ENCODE measurements around the gene CACNA2D4.

Gene CACNA2D4

DNA sequence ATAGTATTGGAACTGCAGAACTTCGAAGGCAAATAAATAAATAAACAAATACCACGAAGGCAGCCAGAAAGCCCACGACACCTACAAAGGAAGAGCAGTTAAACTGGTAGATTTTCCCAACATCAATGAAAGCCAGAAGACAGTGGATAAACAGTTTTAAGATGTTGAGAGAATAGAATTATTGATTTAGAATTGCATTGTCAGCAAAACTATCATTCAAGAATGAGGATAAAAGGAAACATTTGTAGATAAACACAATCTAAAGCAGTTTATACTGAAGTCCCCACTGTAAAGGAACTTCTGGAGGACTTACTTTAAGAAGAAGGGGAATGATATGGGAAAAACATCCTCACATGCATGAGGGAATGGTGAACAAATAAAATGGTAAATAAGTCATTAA lies 29.5 kb downstream of the CACNA2D4 start:
- DNase-seq (ENCODE audit: low read depth in 2 of 2): no peak

DNA sequence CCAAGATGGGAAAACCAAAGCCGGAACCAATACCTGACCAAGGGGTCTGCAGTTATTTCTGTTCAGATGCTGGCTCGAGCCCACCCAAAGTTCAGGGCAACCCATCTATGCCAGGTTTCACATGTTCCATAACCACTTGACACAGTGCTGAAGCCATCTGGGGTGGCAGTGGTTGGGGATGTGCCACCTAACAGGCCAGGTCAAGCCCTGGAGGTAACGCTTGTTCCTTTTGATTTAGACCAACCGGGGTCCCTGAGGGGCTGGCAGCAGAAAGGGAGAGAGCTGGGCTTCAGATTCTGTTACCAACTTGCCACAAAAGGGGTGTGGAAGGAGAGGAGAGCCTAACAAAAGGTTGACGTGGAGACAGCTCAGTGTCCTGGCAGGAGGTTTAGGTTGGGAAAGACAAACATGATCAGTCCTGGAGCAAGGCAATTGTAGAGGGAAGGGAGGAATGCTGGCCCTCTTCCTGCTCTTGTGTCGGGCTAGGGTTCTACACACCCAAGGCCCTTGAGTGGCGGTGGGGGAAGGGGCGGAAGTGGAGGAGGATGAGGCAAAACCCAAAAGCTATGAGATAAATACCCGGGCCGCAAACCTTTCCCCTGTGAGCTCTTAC lies 31.9 kb downstream of the CACNA2D4 start:
- DNase-seq (ENCODE audit: low read depth in 2 of 2): no peak

DNA sequence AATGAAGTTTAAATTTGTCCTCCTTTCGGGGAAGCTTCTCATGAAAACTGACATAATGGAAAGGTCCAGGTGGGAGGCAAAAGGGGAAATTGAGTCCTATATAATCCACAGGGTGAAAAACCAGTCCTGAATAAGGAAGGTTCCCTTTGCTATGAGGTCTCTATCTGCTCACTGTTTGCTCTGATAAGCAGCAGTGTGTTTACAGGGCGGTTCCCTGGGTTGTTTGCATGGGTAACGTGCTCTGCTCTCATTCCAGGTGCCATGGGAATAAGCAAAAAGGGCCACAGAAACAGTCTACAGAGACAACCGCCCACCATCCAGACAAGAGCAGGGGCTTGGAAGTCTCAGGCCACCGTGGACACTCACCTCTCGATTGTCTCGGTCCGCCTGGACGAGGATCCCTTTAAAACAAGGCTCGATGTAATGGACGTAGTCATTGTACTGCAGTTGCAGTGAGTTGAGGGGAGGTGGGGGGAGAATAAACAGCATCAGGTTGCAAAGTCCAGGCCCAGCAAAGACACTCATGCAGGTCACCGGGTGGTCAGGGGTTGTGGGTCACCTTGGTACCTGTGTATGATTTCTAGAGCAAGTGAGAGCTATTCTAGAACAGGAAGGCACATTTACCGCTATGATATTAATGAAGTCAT lies 32.7 kb downstream of the CACNA2D4 start:
- DNase-seq (ENCODE audit: low read depth in 2 of 2): no peak

DNA sequence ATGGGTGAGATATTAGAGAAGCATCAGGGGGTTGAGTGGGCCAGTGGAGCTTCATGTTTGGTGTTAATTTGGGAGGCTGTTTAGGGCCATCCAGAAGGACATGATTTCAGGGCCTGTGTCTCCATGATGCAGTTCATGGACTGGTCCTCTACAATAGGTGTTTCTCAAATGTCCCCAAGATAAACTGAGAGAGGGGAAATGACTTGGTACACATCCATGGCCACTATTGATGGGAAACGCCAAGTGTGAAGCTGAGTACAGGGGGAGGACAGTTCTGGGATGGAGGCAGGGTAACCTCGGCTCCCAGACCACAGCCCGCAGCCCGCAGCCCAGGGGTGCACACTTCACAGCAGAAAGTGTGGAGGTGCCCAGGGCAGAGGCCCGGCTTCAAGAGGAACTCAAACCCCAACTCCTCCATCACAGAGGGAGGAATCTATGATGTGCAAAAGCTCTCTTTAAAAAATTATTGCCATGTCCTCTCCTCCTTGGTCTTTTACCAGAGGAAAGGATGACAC lies 33.3 kb downstream of the CACNA2D4 start:
- no peak for DNase-seq (ENCODE audit: low read depth in 2 of 2)

DNA sequence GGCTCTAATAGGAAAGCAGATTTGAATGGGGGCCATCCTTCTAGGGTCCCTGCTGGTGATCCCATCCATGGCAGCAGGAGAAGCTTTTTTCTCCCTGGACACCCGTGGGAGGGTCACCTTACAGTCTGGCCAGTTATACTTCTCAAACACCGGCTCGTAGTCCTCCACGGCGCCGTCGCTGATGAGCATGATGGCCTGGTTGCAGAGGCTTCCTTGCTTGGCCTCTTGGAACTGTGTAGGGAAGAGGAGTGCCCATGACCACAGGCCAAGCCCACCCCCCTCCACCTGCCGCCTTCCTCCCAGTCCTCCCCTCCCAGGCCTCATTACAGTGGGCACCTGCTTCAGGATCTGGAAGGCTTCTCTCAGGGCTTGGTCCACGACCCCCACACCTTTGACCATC lies 33.8 kb downstream of the CACNA2D4 start:
- no peak for DNase-seq (ENCODE audit: low read depth in 2 of 2)

DNA sequence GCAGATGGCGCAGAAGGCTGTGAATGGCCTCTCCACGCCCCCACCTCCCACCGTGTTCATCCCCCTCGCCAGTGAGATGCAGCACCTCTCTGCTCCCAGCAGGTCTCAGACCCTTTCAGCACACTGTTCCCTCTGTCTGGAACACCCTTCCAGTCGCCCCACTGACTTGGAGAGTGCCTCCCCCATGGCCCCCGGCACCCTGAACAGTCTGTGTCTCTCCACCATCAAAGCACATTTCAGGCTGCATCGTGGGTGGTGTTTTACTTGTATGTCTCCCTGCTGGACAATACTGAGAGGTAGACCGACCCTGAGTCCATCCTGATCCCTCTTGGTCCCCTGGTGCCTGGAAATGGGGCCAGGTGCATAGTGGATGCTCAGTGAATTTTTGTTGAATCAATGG lies 34.9 kb downstream of the CACNA2D4 start:
- DNase-seq (ENCODE audit: low read depth in 2 of 2): no peak

DNA sequence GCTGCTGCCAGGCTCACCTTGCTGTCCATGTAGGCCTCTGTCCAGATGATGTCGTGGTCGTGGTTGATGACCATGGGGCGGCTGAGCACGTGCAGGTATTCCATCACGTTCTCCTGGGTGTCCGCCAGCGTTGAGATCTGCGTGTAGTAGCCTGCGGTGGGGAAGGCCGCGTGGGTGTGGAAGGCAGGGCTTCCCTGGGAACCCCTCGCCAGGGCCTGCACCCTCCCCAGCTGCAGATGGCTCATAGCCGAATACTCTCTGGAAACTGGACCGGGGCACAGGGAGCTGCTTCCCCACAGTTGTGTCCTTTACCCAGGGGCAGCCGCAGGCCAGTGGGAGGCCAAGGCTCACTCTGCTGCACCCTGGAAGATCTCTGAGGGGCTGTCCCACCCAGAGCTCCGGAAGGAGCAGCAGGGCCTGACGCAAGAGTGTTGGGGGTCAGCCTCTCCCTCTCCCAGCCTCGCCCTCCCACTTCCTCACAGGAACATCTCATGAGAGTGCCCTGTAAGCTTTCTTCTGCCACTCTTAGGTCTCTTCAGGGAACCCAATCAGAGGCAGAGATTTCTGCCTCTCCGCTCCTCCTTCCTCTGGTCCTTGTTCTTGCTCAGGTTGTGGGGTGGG lies 35.5 kb downstream of the CACNA2D4 start:
- no peak for DNase-seq (ENCODE audit: low read depth in 2 of 2)

DNA sequence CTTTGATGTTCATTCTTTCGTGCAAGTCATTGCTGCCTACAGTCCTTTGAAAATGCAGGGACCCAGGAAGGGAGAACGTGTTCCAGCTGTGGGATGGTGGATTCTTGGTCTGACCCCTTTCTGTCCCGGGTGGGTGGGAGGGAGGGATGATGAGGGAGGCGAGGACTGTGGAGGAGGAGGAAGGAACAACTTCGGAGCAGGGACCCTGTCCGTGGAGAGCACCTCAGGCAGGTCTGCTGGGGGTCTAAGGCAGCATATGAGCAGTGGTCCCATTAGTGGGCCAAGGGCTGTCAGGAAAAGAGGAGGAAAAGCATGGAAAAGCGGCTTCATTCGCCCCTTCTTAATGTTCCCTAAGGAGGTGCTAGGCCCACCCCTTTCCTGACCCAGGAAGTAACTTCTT lies 36.0 kb downstream of the CACNA2D4 start:
- no peak for DNase-seq (ENCODE audit: low read depth in 2 of 2)

DNA sequence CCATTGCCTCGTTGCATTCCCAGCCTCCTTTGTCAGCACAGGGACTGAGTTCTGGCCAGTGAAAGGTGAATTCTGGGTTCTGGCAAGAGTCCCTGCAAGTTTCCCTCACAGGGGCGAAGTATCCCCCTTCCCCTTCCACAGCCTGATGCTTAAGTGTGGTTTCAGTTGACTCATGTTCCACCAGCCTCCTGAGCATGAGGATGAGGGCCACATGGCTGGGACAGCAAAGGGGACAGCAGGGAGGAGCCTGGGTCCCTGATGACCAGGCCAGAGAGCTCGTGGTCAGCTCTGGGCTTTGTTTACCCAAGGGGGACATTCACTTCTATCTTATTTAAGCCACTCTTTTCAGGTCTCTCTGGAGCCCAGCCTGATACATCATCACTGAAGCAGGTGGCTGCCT lies 36.5 kb downstream of the CACNA2D4 start:
- DNase-seq (ENCODE audit: low read depth in 2 of 2): no peak

DNA sequence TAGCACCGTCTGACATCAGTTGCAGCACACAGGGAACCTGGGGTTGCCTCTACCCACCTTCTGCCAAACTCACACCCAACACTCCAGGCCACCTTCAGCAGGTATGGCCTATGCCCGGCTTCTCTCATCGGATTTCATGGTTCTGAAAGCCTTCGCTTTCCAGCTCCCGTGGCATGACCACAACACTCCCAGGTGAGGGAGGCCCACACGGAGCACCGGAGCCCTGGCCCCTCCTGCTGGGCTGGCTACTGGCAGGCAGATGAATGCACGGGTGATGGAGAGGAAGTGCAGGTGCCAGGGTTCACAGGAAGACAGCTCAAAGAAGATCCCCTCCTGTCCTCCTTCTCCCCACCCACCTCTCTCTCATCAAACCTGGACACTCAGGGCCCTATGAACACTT lies 37.2 kb downstream of the CACNA2D4 start:
- DNase-seq (ENCODE audit: low read depth in 2 of 2): no peak

DNA sequence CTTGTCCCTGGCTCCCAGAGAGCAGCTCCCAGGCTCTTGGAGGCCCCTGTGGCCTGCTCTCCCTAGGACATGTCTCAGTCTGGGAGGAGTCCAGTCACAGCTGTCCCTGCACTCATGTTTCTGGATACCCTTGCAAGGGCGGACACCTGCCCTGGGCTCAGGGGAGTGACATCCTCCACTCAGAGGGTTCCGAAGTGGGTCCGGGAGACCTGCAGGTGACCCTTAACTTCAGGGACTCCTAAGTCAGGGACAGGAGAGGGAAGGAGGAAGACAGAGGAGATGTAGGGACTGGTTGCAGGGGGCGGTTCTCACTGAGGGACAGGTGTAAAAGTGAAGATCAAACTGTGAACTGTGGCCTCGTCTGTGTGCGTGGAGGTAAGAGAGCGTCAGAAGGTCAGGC lies 37.6 kb downstream of the CACNA2D4 start:
- DNase-seq (ENCODE audit: low read depth in 2 of 2): no peak

DNA sequence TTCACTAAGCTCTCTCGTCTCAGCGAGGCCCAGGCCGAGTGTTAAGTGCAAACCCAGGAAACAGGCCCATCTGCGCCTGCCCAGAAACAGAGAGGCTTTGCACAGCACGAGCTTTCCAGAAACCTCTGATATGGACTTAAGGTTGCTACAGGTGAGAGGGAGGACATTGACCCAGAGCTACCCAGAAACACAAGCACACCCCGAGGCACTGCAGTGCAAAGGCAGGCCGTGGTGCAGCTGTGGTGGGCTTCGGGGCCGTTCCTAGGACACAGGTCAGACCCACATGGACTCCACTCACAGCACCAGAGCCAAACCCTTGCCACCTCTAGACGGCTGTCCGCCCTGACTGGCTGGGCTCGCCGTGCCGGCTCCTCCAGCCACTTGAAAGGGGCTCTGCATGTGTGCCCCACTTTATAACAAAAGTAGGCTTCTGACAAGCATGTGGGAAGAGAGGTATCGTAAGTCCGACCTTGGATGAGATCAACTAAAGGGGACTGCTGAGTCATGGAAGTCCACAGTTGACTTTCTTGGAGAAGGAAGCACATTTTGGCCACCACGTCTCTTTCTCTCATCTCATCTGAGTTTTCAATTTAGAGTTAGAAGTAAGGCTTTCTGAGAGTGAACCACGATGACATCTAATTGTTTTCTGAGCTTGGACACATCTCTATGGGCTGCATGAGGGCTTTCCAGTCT lies 38.2 kb downstream of the CACNA2D4 start:
- DNase-seq (ENCODE audit: low read depth in 2 of 2): no peak

DNA sequence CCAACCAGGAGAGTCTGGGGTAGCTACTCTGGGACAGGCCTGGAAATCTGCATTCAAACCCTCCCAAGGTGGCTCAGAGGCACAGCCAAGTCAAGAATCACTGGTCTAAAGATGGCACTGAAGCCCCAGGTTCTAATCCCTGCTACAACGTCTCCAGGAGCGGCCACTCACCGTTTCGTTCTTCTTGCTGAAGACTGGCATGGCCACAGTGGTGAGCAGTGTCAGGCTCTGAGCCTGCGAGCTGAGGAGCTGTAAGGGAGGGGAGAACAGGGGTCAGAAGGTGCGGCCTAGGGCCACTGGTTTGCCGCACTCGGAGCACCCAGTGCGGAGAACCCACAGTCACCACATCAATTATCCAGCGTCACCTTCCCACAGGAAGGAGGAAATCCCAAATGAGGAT lies 38.8 kb downstream of the CACNA2D4 start:
- DNase-seq (ENCODE audit: low read depth in 2 of 2): no peak

DNA sequence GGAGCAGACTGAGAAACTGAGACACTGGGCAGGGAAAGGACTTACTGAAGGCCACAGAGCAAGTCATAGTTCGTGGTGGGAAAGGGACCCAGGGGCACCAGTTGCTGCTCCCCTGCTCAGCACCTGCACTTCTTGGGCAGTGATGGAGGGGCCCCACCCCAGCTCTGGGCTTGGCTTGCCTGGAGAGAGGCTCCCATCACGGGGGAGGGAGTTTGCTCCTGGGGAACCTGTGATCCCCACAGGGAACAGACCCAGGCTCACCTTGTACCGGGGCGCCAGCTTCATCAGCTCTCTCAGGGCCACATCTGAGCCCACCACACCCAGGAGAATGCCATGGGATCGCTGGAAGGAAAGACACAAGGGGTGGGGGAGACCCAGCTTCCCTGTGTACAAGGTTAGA lies 39.8 kb downstream of the CACNA2D4 start:
- no peak for DNase-seq (ENCODE audit: low read depth in 2 of 2)

DNA sequence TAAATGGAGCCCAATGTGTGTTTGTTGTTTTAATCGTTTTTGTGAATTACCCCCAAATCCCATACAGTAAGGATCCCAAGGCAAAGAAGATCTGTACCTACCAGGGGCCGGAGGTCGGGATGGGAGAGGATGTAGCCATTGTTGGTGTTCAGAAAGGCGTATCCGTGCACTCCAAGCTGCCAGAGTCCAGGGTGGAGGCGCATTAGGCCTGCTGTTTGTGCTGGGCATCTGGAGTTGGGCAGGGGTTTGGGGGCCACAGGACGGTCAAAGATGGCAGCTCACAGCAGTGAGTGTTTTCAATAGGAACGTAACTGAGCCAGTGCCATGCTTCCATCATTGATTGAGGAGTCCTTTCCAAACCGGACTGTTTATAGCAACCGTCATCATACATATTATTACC lies 40.2 kb downstream of the CACNA2D4 start:
- DNase-seq (ENCODE audit: low read depth in 2 of 2): no peak

DNA sequence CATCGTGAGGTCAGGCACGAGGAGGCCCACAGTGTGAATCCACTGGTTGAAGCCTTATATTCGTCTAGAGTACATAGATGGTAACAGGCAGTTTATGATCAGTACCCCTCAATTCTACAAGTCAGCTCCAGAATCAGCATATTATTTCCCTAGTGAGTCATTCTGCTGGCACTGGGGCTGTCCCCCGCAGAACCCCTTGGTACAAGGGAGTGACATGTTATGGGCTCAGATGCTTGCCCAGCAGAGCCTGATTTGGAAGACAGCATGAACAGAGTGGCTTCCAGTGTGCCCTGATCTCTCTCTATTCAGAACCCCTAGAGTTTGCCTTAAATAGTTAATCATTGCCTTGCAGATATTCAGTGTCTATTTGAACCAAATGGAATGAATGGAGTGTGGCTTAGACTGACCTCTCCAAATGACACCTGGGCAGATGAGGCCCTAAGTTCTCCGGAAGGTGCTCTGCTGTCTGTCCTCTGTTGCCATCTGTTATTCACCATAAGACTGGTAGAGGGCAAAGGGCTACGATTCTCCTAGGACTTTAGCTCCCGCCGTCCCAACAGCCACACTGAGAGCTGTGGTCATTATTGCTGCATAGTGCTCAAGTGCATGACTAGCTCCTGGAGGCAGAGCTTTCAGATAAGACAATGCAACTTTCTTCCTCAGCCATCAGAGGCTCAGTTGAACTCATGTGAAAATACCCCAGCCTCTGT lies 41.1 kb downstream of the CACNA2D4 start:
- DNase-seq (ENCODE audit: low read depth in 2 of 2): no peak

DNA sequence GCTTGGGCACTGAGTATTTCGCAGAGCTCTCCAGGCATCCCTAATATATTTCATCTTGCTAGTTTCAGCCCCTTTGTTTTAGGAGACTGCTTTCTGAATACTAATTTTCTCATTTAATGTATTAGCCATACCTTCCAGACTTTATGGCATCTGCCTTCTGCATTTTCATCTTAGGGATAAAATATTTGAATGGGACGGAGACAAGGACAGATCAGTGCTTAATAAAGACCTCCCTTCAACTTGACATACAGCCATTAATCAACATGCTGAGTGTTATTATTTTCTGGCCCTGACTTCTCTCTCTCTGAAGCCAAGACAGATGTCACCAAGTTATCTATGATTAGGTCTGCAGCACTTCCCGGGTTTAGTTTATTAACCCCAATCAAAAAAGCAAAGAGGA lies 42.4 kb downstream of the CACNA2D4 start:
- no peak for DNase-seq (ENCODE audit: low read depth in 2 of 2)

DNA sequence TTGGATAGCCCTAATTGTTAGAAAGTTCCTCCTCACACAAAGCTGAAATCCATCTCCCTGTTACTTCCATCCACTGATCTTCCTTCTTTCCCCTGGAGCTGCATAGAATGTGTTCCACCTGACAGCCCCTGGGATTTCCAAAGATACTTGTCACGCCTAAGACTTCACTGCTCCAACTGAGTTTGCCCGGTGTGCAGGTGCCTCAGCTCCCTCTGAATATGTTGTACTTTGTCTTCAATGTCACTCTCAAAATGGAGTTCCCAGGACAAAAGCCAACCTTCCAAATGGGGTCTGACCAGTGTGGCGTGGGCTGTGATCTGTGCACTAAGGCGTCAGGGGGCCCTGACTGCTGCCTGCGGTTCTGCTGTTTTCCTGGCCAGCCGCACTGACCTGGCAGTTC lies 42.8 kb downstream of the CACNA2D4 start:
- DNase-seq (ENCODE audit: low read depth in 2 of 2): no peak

DNA sequence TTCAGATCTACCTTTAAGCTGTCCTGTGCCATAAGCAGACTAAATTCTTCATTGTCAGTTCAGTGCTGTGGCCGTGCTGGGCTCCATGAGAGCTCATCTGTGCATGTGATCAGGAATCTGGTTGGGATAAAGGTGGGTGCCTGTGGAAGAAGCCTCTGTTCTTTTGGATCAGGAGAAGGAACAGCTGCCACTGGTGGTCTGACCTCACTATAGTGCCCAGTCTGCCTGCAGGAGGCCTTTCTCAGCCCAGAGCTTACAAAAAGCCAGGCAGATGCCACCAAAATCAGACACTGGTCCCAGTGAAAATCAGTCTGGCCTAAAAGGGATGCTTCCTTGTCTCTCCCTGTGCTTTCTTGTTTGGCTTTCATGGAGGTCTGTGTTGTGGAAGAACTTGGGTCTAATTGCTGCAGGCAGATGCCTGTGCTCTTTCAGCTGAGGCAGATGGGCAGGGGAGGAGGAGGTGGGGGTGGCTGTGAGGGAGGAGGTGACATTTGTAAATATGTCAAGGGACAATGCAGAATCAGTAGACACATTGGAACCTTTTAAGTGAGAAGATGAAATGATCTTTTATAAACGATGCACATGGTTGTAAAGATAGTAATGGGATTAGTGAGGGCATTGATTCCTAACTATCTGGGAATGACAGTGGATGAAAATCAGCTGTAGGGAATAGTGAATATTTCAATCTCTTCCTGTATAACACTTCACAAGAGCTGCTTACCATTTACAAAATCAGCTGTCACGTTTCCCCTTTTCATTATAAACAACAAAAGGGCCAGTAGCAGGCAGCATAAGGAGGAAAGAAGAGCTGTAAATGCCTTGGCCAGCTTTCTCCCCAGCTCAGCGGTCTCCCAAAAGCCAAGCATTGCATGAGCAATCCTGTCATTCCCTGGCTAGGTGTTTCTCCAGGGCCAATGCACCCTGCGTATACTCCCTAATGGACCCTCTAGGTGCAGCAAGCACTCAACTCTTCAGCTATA lies 44.6 kb downstream of the CACNA2D4 start:
- DNase-seq (ENCODE audit: low read depth in 2 of 2): no peak

DNA sequence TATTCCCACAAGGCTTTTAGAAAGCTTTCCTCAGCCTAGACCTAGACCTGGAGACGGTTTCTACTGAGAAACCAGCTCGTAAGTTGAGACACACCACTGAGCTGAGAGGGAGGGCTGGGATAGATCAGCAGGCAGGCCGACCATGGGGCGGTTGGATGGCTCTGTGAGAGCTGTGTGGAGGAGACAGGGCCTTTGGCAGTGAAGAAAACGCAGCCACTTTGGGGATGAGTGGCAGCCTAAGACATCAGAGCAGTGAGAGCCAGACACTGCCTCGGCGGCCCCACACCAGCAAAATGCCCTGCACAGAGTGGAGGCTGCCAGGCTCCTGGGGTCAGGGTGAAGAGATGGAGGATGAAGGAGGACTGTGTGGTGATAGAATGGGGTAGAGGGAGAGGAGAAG lies 46.0 kb downstream of the CACNA2D4 start:
- no peak for DNase-seq (ENCODE audit: low read depth in 2 of 2)

DNA sequence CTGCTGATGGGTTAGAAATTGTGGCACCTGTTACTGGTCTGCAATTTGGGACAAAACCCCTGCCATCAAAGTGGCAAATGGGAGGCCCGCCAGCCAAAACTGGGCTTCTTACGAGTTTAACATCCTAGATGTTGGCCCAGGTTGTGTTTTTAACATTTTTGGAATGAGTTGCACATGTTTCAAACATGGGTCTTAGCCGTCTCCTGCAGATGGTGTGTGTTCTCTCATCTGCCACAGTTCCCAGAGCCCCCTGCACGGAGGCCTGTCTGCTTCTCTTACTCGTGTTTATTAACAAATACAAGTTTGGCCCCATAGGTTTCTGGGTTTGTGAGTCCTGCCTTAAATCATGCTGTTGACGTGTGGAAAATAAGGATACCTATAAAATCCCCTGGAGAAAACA lies 46.5 kb downstream of the CACNA2D4 start:
- no peak for DNase-seq (ENCODE audit: low read depth in 2 of 2)
